Activated CD8-positive, alpha-beta memory T cell treated with anti-CD3 and anti-CD28 coated beads, Interleukin-2, amount 50 U/mL, for 24 hours (primary cell): ENCODE measurements around the gene ME3.
"Not testable (repeated sequence)": the region's sequence is repeated elsewhere in the genome, so short reads cannot be mapped to it uniquely, and the experiment has no call there.

ENCODE experiments used
- DNase-seq: peaks from one replicate; pipeline ENCODE4 v3.0.0-alpha.2; 2020; ENCODE audit errors: extremely low read depth

The ME3 gene

GRCh38 chr11:86558841-86559240 lies 113.6 kb downstream of the ME3 start:
- no peak for DNase-seq

DNA sequence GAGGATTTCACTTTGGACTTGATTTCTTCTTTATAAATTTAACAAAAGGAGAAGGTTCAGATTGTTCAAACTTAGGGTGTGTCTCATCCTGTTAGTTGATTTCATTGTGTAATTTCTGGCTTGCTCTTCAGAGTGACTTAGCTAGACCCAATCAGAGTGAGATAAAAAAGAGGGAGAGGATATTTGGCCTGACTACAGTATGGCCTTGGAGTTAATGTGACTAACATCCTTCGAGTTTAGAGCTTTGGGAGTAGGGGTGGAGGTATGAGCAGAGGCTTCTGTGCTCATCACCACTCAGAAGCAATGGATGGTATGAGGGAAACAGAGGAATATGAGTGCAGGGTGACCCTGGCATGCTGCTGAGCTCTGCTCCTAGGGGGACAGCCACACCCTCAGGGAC lies 114.2 kb downstream of the ME3 start:
- no peak for DNase-seq

- no peak for DNase-seq
Observed at GRCh38 chr11:86555866-86556265, 116.5 kb downstream of the ME3 start.

DNA sequence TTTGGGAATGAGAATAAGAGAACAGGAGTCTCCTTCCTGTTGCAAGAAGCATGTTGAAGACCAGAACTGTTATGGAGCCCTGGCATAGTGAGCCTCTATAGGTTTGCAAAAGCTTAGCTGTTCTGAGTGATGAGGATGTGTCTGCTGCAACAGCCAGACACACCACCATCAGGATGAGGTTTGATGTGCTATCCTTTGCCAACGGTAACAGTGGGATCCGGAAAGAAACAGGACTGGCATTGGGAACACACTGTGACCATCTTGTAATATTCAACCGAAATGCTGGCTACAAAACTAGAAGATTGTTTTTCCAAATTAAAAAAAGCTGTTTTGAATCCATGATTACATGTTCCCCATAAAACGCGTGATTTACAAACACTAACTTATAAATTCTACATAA lies 117.0 kb downstream of the ME3 start:
- DNase-seq, result no peak

- no peak for DNase-seq
Observed at GRCh38 chr11:86553265-86553664, 119.2 kb downstream of the ME3 start.

DNA sequence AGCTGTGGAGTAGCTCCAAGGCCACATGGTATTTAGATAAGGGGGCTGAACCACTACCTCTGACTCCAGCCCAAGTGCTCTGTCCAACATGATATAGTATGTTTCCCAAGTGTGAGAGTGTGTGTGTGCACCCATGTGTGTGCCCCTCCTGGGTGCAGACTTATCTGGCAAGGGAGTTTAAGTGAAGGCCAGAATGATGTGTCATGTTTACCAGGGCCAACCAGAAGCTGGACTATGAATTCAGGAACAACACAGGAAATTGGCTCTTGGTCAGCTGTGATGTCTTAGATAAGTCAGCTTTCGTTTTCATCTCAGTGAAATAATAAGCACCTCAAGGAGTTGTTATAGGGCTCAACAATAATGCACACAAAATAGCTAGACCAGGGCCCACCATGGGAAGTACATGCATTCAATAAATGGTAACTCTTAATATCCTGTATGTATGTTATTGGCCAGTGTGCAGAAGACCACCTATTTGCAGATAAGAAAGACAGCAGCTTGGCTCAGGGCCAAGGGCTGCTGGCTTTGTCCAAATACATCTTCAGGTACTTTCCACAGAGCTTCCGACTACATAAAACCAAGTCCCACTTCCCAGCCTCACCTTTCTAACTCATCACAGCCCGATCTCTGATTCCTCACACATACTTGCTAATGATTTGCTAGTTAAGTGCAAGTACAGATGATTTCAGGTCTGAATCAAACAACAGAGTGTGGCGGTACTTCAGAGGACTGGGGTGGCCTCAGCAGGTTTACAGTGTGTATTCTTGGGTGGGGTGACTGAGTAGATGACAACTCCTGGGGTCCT lies 120.9 kb downstream of the ME3 start:
- DNase-seq, result no peak

DNA sequence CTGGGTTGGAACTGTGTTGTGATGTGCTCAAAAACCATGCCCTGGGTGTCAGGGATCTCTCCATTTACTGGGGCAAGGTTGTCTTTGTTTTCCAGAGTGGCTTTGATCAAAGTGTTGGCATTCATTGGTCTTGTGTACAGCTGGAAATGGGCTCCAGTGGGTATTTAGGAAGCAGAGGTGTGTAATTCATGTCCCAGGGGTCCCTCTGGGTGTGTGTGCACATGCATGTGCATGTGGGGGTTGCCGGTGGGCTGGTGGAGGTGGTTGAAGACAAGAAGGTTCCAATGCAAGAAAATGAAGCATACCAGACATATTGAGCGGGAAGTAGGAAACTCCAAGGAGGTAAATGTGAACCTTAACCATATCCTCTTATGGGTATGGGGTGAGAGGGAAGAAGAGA lies 121.7 kb downstream of the ME3 start:
- no peak for DNase-seq

GRCh38 chr11:86548271-86548917 lies 124.0 kb downstream of the ME3 start:
- DNase-seq, result no peak

DNA sequence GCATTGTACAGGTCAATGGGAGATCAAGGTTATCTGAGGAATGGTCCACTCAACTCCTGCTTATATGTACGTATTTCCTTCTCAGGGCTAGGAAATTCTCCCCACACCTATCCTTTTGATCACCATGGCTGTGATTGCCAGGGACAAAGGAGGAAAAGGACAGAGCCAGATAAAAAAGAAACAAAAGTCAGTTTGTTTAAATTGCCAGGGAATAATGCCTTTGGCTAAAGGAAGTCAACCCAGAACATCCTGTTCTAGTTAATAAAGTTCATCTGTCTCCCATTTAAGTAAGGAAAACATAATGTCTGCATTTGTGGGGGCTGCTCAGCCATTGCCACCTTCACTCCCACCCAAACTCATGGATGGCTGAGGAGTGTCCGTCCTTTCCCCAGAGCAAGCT lies 124.7 kb downstream of the ME3 start:
- DNase-seq, result no peak

DNA sequence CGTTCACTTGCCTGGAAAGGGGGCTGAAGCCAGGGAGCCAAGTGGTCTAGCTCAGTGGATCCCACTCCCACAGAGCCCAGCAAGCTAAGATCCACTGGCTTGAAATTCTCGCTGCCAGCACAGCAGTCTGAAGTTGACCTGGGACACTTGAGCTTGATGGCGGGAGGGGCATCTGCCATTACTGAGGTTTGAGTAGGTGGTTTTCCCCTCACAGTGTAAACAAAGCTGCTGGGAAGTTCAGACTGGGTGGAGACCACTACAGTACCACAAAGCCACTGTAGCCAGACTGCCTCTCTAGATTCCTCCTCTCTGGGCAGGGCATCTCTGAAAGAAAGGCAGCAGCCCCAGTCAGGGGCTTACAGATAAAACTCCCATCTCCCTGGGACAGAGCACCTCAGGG lies 131.1 kb downstream of the ME3 start:
- not testable (repeated sequence) for DNase-seq

- DNase-seq, result no peak
Observed at GRCh38 chr11:86538223-86538548, 134.2 kb downstream of the ME3 start.

- DNase-seq, result no peak
Observed at GRCh38 chr11:86537541-86538222, 134.7 kb downstream of the ME3 start.

GRCh38 chr11:86535773-86536172 lies 136.6 kb downstream of the ME3 start:
- no peak for DNase-seq

DNA sequence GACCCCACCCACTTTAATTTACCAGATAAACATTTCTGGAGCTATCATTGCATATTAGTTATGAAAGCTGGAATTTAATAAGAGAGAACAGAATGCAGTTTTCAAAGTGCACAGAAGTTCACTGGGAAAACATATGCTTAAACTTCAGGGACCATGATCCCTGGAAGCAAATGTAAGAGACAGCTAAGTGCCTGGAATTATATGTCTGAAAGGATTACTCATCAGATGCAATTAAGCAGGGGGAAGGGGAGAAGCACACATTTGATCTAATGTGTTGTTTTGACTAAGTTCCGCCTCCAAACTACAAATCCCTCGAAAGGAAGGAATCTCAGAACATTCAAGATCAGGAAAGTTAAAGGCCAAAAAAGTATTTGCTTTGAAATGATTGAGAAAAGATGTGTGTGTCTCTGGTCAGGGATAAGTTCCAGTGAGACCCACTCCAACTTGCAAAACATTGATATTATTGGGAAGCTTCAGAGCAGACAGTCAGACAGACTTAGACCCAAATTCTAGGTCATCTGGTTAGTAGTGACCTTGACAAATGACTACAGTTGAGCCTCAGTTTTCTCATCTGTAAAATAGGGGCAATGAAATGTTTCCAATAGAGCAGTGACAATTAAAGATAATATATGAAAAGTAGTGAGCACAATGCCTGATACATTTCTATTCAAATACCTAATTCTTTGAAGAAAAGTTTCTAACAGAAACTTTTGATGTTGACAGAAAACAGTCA lies 147.6 kb downstream of the ME3 start:
- no peak for DNase-seq

GRCh38 chr11:86523738-86524619 lies 148.4 kb downstream of the ME3 start:
- no peak for DNase-seq

DNA sequence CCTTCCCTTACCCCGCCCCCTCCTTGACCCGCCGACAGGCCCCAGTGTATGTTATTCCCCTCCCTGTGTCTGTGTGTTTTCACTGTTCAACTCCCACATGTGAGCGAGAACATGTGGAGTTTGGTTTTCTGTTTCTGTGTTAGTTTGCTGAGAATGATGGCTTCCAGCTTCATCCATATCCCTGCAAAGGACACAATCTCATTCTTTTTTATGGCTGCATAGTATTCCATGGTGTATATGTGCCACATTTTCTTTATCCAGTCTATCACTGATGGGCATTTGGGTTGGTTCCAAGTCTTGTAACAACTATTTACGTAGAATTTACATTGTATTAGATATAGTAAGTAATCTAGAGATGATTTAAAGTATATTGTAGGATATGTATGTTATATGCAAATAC lies 149.9 kb downstream of the ME3 start:
- not testable (repeated sequence) for DNase-seq

GRCh38 chr11:86519064-86519911 lies 153.1 kb downstream of the ME3 start:
- no peak for DNase-seq

DNA sequence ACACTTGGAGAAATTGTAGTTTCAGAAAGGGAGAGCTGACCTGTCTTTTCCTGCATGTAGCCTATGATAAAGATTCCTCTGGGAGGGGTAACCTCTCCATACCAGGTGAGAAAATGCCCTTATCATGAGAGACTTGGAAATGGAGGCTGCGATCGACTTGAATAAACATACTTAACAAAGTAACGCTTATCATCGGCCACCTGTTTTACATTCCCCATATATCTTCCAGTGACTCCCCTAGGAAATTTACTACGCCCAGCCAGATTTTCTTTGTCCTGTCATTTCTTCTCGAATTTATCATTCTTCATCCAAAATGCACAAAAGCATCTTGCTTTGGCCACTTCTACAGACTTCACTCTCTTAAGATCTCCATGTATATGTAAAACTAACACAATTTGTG lies 154.2 kb downstream of the ME3 start:
- DNase-seq, result no peak

DNA sequence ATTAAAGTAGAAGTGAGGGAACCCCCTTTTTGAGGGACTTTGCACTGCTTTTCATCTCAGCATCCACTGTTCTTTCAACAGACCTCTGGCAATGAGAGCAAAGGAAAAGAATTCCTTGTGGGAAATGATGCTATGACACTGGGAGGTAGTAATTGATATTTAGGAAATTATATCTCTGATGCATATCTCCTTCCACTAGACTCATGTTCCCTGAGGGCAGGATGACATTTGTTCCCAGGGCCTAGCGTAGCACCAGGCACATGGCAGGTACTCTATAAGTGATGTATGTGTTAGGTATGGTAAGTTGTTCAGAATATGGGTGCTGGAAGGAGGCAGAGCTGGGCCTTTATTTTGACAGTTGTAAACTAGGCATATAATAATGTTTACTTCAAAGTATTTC lies 154.9 kb downstream of the ME3 start:
- no peak for DNase-seq

DNA sequence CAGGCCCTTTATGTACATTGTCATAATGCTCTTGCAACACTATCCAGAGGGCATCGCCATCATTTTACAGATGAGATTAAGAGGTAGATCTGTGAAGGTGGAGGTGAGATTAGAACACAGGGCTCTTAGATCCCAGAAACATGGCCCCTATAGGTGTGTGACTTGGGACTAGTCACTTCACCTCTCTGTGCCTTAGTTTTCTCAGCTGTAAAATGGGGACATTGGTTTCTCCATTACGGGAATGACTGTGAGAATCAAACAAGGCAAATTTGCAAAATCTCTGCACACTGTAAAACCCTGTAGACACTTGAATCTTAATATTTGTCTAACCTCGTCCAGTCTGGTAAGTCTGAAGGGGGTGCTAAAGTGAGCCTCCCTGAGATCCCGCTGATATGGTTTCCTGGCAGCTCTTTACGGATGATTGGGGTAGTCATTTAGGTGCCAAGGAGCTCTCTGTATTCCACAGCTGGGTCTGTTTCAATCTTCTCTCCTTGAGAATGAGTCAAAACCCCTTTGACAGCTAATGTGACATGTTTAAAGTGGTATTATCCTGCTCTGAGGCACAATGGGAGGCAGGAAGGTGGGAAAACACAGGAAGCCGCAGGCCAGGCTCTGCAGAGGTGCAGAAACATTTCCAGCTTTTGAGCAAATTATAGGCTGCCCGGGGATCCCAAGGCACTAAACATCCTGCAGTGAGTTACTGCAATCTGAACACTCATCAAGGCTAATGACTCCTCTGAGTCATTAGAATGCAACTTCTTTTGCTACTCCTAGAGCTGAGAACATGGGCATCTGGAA lies 156.9 kb downstream of the ME3 start:
- DNase-seq, result no peak
